Testis (tissue), 2 donors: ENCODE measurements around the gene ACOT13.
"Not testable (repeated sequence)": the region's sequence is repeated elsewhere in the genome, so short reads cannot be mapped to it uniquely, and the experiment has no call there.

ENCODE experiments used
- CTCF ChIP-seq, 3 experiments: fragments of 450-650 bp in 2 of 3; fragments of 200-600 bp in 1 of 3; sonication (generic) in 1 of 3; IDR thresholded peaks; one replicate each; pipeline ENCODE4 v1.5.1; 2016 to 2019; ENCODE audit warnings: antibody characterized with exemption in 3 of 3, mild to moderate bottlenecking in 2 of 3, moderate library complexity in 1 of 3
- POLR2A ChIP-seq: fragments of 450-650 bp; IDR thresholded peaks from one replicate; pipeline ENCODE4 v1.6.1; 2017; ENCODE audit warnings: antibody characterized with exemption, mild to moderate bottlenecking, moderate library complexity

- not testable (repeated sequence) for TF ChIP-seq CTCF (IDR thresholded peaks at IDR 0.05); POLR2A
These were observed 3.6 kb downstream of the ACOT13 start for GRCh38 chr6:24670492-24670891.
